Gastrocnemius medialis (tissue), 4 donors: ENCODE measurements around the gene LRRC8E.

ENCODE experiments used
- POLR2A ChIP-seq, 2 donors: fragments of 450-650 bp; IDR thresholded peaks; one replicate each; pipeline ENCODE4 v1.6.1; 2017; ENCODE audit warnings: antibody characterized with exemption in 2 of 2, mild to moderate bottlenecking in 2 of 2, moderate library complexity in 2 of 2
- TF ChIP-seq, protein P1 (sequence below), 5 experiments: fragments of 450-650 bp in 3 of 5; fragments of 200-600 bp in 2 of 5; sonication (generic) in 2 of 5; IDR thresholded peaks in 4 of 5; conservative IDR thresholded peaks in 1 of 5; 1 replicate in 4 of 5; 2 replicates in 1 of 5; pipeline ENCODE4 v1.5.1; 2016 to 2019; ENCODE audit warnings: antibody characterized with exemption in 5 of 5, mild to moderate bottlenecking in 3 of 5, moderate library complexity in 3 of 5

DNA sequence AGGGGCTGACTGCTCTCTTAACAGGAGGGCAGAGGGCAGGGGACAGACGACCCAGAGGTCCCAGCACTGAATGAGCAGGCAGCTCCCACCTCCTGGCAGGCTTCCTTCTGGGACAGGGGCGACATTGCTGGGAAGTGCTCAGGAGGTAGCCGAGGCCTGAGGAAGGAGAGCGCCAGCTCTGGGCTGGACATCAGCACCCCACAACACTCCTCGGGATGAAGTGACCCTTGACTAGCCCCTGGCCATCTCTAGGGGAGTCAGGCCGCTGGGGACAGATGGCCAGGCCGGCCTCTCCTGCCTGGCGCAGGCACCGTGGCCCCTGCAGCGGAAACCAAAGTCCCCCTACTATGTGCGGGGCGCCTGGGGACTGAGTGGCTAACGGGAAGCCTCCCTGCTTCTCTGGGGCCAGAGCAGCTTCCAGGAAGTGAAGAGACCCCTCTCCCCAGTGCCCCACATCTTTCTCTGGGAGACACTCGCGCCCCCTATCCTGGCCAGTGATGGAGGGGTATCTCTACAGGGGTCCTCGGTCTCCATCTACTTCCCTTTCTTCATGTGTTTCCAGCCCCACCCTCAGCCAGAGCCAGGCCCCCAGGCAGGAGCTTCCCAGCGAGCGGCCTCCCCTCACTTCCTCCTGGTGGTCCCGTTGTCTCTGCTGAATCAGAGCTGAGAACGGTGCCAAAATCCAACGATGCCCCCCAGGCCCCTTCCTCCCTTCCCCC is 24.2 kb upstream of the LRRC8E start:
- TF ChIP-seq, protein P1, sequence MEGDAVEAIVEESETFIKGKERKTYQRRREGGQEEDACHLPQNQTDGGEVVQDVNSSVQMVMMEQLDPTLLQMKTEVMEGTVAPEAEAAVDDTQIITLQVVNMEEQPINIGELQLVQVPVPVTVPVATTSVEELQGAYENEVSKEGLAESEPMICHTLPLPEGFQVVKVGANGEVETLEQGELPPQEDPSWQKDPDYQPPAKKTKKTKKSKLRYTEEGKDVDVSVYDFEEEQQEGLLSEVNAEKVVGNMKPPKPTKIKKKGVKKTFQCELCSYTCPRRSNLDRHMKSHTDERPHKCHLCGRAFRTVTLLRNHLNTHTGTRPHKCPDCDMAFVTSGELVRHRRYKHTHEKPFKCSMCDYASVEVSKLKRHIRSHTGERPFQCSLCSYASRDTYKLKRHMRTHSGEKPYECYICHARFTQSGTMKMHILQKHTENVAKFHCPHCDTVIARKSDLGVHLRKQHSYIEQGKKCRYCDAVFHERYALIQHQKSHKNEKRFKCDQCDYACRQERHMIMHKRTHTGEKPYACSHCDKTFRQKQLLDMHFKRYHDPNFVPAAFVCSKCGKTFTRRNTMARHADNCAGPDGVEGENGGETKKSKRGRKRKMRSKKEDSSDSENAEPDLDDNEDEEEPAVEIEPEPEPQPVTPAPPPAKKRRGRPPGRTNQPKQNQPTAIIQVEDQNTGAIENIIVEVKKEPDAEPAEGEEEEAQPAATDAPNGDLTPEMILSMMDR (IDR thresholded peaks at IDR 0.05 in 4 of 5, conservative IDR thresholded peaks at IDR 0.05 in 1 of 5) = no peak
- TF ChIP-seq POLR2A (IDR thresholded peaks at IDR 0.05) = no peak
